ENCODE results near the gene RHOG. TPM values are rescaled to one million over a fixed set of nuclear protein-coding genes. Genes with fewer than 3 reads are reported as not detected.

The RHOG gene
- polyA plus RNA-seq, 1 experiment = 96.8 TPM

- POLR2A ChIA-PET = no interaction called here
- no peak for DNase-seq (ENCODE audit: low read depth)
These were observed 8.6 kb upstream of the RHOG start for GRCh38 chr11:3849297-3849874.

GRCh38 chr11:3845670-3846069, 4.9 kb upstream of the RHOG start:
- Histone ChIP-seq H3K36me3 (ENCODE audit: control insufficient read depth, insufficient read depth, low read length) (no peaks in the 10 kb centered on the region), H3K4me3 (ENCODE audit: low read depth, low read length) (no peak overlapping the region), H3K27me3 (ENCODE audit: control insufficient read depth, insufficient read depth, low read length) (no peaks in the 10 kb centered on the region)
- POLR2A ChIA-PET = no interaction called here
- DNase-seq (ENCODE audit: low read depth) = no peak
- TF ChIP-seq CTCF (IDR thresholded peaks at IDR 0.05; ENCODE audit: insufficient read depth, low read depth, low read length) = no peak
- CTCF ChIA-PET = interaction anchor here (1.0 to 14.0 kb wide), 3 partner anchors 10 to 224 kb away, joined by 3 to 524 read pairs (median 12); partner anchors contain the start of gene STIM1

More at GRCh38 chr11:3849297-3849874, 8.6 kb upstream of the RHOG start:
- CTCF ChIA-PET = interaction anchor here (0.6 to 14.0 kb wide), 38 partner anchors 8 to 269 kb away, joined by 3 to 524 read pairs (median 4); partner anchors contain the start of genes PGAP2 and RHOG
- H3K4me3 ChIP-seq (ENCODE audit: low read depth, low read length) = no peak overlapping the region
- no peaks in the 10 kb centered on the region for H3K36me3 ChIP-seq (ENCODE audit: control insufficient read depth, insufficient read depth, low read length)
- peak; percentile 70 for TF ChIP-seq CTCF (IDR thresholded peaks at IDR 0.05; ENCODE audit: insufficient read depth, low read depth, low read length)
- no peaks in the 10 kb centered on the region for H3K27me3 ChIP-seq (ENCODE audit: control insufficient read depth, insufficient read depth, low read length)

- ChIA-PET CTCF (interaction anchor here (1.7 to 14.0 kb wide), 3 partner anchors 9 to 225 kb away, joined by 12 to 524 read pairs (median 15); partner anchors contain the start of gene STIM1), POLR2A (no interaction called here)
- no peaks in the 10 kb centered on the region for H3K27me3 ChIP-seq (ENCODE audit: control insufficient read depth, insufficient read depth, low read length)
- no peak for DNase-seq (ENCODE audit: low read depth)
- no peaks in the 10 kb centered on the region for H3K36me3 ChIP-seq (ENCODE audit: control insufficient read depth, insufficient read depth, low read length)
- no peak overlapping the region for H3K4me3 ChIP-seq (ENCODE audit: low read depth, low read length)
- no peak for TF ChIP-seq CTCF (IDR thresholded peaks at IDR 0.05; ENCODE audit: insufficient read depth, low read depth, low read length)
These were observed 4.5 kb upstream of the RHOG start for GRCh38 chr11:3845246-3845645.

- no peak for TF ChIP-seq CTCF (IDR thresholded peaks at IDR 0.05; ENCODE audit: insufficient read depth, low read depth, low read length)
- no peak for DNase-seq (ENCODE audit: low read depth)
- no peak overlapping the region for H3K4me3 ChIP-seq (ENCODE audit: low read depth, low read length)
- CTCF ChIA-PET = interaction anchor here (2.5 to 14.0 kb wide), 2 partner anchors 11 to 227 kb away, joined by 15 to 524 read pairs; partner anchors contain the start of gene STIM1
- no peaks in the 10 kb centered on the region for H3K36me3 ChIP-seq (ENCODE audit: control insufficient read depth, insufficient read depth, low read length)
- H3K27me3 ChIP-seq (ENCODE audit: control insufficient read depth, insufficient read depth, low read length) = no peaks in the 10 kb centered on the region
- POLR2A ChIA-PET = no interaction called here
These were observed 2.6 kb upstream of the RHOG start for GRCh38 chr11:3843326-3843725.

GRCh38 chr11:3841426-3842350, 929 bp upstream of the RHOG start:
- no peaks in the 10 kb centered on the region for H3K27me3 ChIP-seq (ENCODE audit: control insufficient read depth, insufficient read depth, low read length)
- DNase-seq (ENCODE audit: low read depth) = peak; percentile 34
- ChIA-PET POLR2A (interaction anchor here (0.7 kb wide), 1 partner anchor 13 kb away, joined by 3 read pairs; no protein-coding TSS in a partner anchor), CTCF (interaction anchor here (0.6 to 3.0 kb wide), 24 partner anchors 8 to 245 kb away, joined by 3 to 50 read pairs (median 4); partner anchors contain the start of genes PGAP2 and STIM1)
- H3K4me3 ChIP-seq (ENCODE audit: low read depth, low read length) = peak overlapping the region; percentile 80
- no peaks in the 10 kb centered on the region; the same call in none of the 2 replicates for H3K36me3 ChIP-seq (ENCODE audit: control insufficient read depth, insufficient read depth, low read length)
- TF ChIP-seq CTCF (IDR thresholded peaks at IDR 0.05; ENCODE audit: insufficient read depth, low read depth, low read length) = peak; percentile 94

All from BJ (cell line).